GM19324 (cell line): ENCODE results near the gene PYM1.
"Not testable (repeated sequence)": the region's sequence is repeated elsewhere in the genome, so short reads cannot be mapped to it uniquely, and the experiment has no call there.

ENCODE experiments used
- ATAC-seq: cut with Tn5 transposase; IDR thresholded peaks from one replicate; pipeline ENCODE4 v1.9.1; 2021; ENCODE audit warnings: mild to moderate bottlenecking, moderate library complexity; ENCODE audit not compliant: unreplicated experiment, low FRiP score

Gene PYM1

DNA sequence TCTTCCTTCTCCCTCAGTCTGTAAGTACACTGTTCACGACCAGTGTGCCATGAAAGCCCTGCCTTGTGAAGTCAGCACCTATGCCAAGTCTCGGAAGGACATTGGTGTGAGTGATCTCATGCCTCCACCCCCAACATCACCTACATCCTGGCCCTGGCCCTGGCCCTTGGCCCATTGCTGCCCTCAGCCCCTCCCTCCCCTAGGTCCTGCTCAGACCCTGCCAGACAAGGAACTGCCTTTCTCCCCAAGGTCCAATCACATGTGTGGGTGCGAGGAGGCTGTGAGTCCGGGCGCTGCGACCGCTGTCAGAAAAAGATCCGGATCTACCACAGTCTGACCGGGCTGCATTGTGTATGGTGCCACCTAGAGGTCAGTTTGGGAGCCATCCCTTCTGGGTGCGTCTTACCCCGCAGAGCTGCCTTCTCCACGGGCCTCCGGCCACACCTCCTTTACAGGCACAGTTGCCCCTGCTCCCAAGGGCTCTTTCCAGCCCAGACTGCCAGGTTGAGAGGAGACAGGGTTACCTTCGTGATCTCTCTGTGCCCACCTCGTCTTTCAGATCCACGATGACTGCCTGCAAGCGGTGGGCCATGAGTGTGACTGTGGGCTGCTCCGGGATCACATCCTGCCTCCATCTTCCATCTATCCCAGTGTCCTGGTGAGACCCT is 12.5 kb upstream of the PYM1 start:
- ATAC-seq, result peak; percentile 79

DNA sequence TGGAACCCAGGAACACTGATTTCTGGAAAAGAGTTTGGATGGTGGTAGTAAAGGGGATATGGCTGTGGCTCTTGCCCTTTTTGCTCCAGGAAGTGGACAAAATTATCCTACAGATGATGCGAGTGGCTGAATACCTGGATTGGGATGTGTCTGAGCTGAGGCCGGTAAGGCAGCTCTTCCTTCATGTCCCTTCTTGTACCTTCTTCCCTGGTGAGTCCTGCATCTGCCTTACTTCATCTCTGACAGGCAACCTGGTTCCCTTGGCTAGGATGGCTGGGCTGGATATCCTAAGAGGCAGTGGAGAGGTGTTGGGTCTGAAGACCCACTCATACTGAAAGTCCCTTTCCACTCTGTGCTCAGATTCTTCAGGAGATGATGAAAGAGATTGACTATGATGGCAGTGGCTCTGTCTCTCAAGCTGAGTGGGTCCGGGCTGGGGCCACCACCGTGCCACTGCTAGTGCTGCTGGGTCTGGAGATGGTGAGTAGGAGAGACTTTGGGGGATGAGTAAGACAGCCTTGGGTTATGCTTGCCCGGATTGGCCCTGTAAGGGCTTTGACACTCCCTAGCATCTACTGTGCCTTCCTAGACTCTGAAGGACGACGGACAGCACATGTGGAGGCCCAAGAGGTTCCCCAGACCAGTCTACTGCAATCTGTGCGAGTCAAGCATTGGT is 11.3 kb upstream of the PYM1 start:
- no peak for ATAC-seq

DNA sequence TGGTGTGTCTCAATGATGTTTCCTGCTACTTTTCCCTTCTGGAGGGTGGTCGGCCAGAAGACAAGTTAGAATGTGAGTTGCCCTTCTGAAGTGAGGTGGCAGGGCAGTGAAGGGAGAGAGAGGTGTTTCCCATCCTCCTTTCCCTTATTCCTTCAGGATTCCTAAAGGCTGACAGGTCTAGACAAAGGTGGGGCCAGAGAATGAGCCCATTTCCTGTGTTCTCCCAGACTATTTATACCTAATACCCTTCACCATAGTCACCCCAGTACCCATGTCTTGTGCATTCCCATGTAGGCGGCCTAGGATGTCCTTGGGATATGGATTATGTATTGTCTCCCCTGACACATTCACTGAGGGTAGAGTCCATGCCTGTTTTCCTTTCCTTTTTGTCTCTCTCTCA is 10.3 kb upstream of the PYM1 start:
- no peak for ATAC-seq

DNA sequence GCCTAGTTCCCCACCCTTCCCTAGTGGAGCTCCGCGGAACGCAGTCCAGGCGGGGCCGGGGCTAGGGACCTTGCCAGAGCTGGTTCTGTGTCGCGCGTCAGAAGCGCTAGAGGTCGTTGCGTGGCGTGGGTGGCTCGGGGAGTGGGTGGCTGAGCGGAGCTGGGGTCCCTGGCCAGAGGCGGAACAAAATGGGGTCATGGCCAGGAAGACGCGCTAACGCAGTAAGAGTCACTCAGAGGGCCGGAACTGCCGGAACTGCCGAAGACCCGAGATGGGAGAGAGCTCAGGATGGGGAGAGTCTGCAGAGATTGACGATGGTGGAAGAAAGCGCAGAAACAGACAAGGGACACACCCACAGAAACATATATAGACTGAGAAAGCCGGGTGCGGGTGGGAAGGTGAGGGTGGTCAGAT is 8.1 kb upstream of the PYM1 start:
- ATAC-seq, result no peak

DNA sequence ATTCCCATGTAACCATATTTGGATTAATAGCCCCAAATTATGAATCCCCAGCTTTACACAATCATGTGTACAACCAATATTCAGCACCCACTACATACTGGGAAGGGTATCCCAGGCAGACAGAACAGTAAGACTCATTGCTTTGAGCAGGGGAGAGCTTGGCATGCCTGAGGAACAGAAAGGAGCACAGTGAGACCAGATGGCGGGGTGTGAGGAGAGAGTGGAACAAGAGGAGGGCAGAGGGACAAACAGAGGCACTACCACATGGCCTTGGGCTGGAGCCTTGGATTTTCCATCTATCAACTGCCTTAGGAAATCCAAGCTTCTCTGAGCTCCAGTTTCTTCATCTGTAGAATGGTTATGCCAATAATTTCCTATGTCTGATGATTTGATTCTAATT is 7.1 kb upstream of the PYM1 start:
- no peak for ATAC-seq

DNA sequence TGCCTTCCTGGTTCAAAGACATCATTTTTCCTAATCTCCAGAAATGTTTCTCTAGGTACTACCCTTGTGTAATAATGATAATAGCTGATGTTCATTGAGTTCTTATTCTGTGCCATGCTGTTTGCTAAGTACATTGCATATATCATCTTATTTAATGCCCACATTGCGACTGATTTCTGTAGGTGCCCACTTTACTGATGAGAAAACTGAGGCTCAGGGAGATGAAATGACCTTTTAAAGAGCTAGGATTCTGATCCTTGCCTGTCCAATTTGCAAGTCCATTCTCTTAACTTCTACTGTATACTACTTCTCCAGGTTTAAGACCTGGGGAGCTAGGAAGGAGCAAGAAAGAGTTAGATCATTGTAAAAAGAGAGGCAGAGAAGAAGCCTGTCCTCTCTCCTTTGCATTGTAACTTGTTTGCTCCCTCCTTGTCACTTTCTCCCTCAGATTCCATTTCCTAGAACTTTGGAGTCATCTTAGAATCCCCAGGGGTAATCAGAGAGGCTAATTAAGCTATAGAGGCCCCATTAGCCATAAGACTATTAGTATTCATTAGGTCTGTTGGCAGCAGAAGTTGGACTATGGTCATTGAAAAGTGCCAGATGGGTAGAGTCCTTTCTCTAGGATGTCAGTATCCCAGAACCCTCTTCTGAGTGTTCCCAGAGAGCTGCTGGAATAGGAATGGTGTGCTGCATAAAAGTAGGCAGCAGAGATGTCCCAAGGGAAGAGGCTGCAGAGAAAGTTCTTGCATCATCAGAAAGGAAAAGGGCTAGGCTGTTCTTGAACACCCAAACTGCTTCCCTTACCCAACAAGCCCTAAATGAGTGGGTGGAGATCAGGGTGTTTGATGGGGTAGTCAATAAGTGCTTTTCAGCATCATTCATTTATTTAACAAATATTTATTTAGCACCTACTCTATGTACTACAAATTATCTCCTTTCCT is 6.4 kb upstream of the PYM1 start:
- ATAC-seq, result no peak

DNA sequence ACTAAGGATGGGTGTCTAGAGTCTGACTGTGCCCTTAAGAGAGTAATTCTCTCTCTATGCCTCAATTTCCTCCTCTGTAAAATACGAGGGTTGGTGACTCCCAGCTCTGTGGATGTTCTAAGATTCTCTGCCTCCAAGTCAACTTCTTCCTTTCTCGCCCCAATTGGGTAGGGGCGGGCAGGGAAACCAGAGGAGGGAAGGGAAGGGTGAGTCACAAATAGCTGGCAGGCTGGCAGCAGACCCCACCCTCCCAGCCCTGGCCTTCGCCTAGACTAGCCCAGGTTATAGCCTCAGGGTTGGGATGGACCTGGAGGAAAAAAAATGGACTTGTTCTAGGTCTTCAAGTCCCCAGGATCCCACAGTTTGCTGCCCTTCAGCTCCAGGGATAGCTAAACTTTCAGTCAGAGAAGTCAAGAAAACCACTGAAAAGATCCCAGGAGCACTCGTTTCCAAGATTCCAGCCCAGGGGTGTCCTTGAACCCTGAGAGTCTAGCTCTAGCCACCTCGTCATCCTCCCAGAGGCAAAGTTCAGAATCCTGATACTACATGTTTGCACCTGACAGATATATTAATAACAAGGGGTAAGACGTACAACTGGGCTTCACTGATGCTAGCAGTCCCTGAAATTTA is 5.6 kb upstream of the PYM1 start:
- ATAC-seq, result no peak

DNA sequence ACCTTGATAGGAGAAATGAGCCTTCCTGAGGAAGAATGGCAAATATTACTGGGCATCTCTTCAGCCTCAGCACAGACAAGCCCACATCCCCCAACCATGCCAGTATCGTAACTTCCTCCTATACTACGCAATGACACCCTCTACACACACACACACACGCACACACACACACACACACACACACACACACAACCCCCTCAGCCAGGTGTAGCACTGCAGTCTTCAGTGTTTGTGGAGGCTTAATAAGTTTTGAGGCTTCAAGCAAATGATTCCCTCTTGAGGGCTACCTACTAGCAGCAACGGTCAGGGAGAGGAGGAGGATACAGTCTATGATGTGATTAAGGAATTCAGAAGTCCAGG is 4.8 kb upstream of the PYM1 start:
- no peak for ATAC-seq

DNA sequence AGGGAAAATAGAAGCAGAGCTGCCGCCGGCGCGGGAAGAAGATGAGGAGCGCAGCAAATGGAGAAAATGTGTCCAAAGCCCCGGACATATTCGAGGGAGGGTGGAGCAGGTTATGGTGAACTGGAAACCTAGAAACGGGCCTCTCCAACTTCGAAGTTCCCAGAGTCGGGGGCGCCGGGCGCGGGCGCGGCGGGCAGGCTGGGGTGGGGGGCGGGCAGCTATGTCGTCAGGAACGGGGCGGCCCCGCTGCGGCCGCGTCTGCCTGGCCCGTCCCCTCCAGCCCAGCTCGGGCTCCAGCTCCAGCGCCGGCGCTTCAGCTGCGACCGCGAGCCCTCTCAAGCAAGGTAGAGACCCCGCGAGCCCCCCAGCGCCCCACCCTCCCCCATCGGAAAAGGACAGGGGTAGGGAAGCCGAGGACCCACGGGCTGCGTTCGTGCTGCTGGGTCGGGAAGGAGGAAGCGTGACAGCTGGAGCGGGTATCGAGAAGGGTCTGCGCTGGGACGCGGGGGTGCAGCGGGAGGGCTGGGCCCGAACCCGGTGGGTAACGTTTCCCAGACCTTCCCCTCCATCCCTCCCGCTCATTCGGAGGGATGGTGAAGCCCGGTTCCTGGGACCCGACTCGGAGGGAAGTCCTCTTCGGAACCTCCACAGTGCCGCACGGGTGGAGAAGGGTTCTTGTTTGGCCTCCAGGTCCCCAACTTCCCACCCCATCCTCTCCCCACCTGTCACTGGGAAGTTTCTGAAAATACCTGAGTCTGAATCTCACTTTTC is 4.3 kb upstream of the PYM1 start:
- no peak for ATAC-seq

DNA sequence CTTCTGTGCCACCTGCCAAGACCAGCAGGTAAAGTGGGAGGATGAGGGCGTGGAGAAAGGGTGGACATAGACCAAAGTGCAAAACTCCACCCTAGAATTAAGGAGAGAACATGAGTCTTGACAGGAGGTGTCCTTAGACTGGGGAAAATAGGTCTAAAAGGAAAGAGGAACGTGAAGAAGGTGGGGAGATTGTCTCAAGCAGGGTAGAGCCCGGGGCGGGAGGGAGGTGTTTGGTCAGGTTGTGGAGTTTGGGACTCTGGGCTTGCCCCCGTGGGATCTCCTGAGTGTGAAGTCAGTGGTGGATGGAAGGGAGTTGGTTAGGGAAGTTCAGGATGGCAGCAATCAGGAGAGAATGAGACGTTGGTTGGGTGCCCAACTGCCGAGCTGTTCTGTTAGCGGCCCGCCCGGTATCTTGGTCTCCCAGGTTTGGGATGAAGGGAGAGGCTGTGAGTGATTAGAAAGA is 3.7 kb upstream of the PYM1 start:
- no peak for ATAC-seq

DNA sequence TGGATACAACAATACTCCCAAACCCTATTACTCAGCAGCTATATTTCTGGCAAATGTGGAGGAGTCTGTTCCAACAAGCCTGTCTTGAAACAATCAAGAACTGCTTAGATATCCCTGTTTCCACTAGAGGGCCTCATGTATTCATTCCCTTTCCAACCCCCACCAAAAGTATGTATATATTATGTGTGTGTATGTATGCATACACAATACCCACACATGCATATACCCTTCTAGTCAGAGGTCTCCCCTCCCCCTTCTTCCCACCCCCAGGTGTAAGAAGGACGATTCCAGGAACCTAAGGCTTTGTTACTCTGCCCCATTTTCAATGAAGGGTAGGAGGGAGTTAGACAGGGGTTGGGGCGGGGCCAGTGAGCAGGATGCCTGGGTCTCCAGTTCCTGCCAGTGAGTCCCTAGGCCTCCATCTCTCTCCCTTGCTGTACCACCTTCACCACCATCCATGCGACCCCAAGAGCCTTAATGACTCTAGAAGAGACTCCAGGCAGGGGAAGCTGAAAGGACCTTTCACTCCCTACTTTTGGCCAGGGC is 3.1 kb upstream of the PYM1 start, which contains the start of gene DGKA:
TSS of gene DGKA (plus strand) at position 392 of the 546 bp plus-strand sequence. CDS start 5,342 bp downstream, outside the sequence.
- no peak for ATAC-seq

DNA sequence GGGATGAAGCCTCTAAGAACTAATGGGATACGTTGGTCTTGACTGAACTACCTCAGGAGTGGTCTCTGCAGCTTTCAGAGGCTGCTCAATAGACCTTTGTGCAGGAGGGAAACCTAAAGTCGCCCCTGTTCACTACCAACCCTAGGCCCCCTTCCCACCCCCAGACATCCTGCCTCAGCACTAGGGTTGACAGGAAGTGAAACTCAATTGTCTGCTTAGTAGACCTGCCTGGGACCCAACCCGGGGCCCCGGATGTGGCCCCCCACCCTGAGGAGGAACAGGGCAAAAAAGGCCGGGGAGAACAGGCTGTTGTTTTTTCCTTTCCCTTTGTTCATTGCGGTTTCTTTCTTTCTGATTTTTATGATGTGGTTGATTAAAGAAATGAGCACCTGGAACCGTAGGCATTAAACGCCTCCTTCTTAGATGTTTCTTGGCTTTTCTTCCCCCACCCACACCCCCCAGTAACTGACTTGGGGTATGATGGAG is 1.7 kb upstream of the PYM1 start:
- no peak for ATAC-seq

DNA sequence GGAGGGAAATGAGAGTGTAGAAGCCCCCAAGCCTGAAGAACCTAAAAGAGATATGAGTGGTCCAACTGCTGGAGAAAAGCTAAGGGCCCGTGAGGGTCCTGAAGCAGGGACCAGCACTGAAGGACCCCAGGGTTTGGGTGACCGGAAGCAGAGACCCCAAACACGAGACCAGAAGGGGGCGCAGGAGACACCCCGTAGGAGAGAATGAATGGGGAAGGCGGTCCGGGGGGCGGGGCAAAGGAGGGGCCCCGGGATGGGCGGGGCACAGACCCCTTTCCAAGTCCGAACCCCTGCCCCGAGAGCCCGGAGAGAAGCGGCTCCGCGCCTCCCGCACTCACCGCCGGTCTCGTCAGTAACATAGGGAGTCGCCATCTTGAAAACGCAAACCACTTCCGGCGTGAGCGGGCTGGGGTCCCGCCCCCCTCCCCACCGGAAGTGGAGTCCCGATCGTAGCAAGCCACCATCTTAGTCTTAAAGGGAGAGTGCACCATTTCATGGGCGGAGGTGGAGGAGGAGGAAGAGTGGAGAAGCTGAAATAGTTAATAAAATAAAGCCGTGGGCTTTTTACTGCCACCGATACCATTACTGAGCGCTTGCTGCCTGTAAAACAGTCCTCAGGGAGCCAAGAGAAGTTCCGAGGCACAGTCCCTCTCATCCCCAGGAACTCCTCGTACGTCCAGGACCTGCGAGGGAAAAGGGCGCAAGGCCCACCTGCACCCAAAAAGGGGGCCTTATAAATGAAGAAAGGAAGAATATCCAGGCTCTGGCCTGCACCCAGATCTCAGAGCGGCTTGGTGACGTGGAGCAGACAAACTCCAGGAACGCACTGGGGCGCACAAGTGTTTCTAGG is 731 bp downstream of the PYM1 start:
- ATAC-seq, result peak; percentile 48

DNA sequence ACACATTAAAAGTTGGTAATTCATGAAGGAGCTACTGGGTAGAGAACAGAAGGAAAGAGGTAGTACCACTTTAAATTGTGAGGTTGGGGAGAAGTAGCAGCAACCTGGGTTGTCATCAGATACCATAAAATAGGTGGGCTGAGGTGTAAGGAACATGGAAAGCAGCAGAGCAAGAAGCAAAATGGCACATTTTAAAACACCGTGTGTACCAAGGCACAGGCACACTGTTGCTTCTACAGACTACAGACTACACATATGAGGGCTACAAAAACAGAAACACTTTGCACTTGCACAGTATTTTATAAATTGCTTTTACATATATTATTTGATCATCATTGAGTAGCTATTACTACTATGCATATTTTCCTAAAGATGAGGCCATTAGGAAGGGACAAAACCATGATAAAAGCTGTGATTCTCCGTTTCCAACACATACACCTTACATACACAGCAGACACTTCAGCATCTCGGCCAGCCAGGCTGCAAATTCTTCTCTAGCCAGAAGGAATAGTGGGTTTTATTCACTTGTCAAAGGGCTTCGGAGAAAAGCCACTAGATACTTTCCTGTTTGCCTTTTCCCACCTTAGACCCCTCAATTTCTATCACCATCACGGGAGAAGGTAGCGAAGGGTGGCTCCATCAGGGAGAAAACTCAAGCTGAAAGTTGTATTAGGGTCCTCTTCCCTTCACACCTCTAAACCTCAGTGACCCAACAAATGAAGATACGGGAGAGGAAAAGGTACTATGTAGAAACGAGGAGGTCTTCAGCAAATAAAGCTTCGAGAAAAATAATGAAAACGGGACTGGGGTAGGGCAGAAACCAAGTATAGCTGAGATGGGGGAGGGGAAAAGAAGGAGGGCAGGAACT is 1.6 kb downstream of the PYM1 start:
- ATAC-seq, result no peak

DNA sequence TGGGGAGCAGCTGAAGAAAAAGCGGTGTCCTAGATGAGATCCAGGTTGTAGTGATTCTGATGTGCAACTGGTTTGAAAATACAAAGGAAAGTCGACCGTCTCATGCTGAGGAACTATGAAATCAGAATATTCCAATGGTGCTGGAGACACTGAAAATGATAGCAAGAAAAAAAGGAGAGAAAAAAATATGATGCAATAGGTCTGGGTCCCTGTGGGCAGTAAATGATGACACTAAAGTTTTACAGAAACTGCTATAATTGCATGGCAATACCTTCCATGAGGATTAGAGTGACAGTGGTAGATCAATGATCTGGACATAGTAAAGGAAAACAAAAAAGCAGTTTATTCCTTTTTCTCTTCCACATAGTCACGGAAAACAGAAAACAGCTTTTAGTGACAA is 2.3 kb downstream of the PYM1 start:
- ATAC-seq, result no peak

DNA sequence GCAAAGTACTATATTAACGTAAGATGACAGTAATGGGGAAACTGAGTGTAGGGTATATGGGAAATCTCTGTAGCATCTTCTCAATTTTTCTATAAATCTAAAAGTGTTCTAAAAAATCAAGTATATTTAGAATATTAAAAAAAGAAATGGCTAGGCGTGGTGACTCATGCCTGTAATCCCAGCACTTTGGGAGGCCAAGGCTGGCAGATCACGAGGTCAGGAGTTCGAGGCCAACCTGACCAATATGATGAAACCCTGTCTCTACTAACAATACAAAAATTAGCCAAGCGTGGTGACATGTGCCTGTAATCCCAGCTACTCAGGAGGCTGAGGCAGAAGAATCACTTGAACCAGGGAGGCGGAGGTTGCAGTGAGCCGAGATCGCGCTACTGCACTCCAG is 4.0 kb downstream of the PYM1 start:
- not testable (repeated sequence) for ATAC-seq

DNA sequence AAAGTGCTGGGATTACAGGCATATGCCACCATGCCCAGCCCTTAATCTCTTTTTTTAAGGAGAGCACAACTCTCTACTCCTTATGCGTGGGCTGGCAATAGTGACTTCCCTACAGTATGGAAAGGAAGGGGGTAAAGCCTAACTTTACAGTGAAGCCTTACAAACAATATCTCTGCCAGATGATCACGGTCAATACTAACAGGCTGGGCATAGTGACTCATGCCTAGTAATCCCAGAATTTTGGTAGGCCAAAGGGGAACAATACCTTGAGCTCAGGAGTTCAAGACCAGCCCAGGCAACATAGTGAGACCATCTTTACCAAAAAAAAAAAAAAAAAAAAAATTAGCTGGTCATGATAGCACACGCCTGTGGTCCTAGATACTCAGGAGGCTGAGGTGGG is 5.6 kb downstream of the PYM1 start:
- no peak for ATAC-seq

DNA sequence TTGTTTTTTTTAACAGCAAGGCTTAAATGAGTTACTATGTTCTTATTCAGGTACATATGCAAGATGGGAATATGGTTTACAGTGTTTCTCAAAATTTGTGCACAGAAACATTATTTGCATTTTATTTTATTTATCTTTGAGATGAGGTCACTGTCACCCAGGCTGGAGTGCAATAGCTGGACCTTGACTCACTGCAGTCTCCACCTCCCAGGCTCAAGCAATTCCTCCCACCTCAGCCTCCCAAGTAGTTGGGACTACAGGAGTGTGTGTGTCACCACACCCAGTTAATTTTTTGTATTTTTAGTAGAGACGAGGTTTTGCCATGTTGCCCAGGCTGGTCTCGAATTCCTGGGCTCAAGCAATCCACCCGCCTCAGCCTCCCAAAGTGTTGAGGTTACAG is 8.7 kb downstream of the PYM1 start:
- not testable (repeated sequence) for ATAC-seq
